GM12878 (cell line): ENCODE results near the gene ESPL1. TPM values are rescaled to one million over a fixed set of nuclear protein-coding genes. Genes with fewer than 3 reads are reported as not detected.

Source experiments
- ATAC-seq: fragments of 200-7000 bp; cut with Tn5 transposase; 3 replicates; pipeline ENCODE4 v1.9.1; 2020; ENCODE audit warnings: mild to moderate bottlenecking, moderate library complexity
- BruUV-seq: library from RNA; stranded (reverse); fragments of 400-500 nt; replicated peaks from 2 replicates; lab custom pipeline; 2021; lab: Mats Ljungman, UMichigan
- CTCF ChIA-PET: fragments of 300-600 bp; sonication (Branson Sonifier 250); formaldehyde crosslinking; extraction: SDS; loops from one replicate; lab custom pipeline; 2021; ENCODE audit warnings: inconsistent platforms; lab: Yijun Ruan, JAX
- POLR2A ChIA-PET: fragments of 350-600 bp; formaldehyde crosslinking; extraction: SDS; loops from one replicate; lab custom pipeline; 2021; ENCODE audit warnings: inconsistent platforms; lab: Charles Lee
- RAD21 ChIA-PET: fragments of 300-600 bp; sonication (Branson Sonifier 250); formaldehyde crosslinking; loops from one replicate; lab custom pipeline; 2023; ENCODE audit warnings: antibody characterized with exemption; ENCODE audit not compliant: unreplicated experiment; lab: Charles Lee
- SMC1A ChIA-PET: fragments of 300-600 bp; sonication (Branson Sonifier 250); formaldehyde crosslinking; loops from one replicate; lab custom pipeline; 2023; ENCODE audit not compliant: unreplicated experiment, uncharacterized antibody; lab: Charles Lee
- DNase-seq: peaks from one replicate; pipeline ENCODE4 v3.0.0-alpha.2; 2011; ENCODE audit warnings: low read depth, low spot score
- FAIRE-seq: peaks from 3 replicates; lab custom pipeline; 2011; peaks lifted over from hg19 to GRCh38; lab: Jason Lieb, UNC
- H2AFZ ChIP-seq: 2 replicates; pipeline ENCODE4 v1.6.0; 2011; ENCODE audit warnings: low read depth, low read length, control low read depth; ENCODE audit not compliant: control insufficient read depth
- H3K27ac ChIP-seq: 2 replicates; pipeline ENCODE4 v1.5.1; 2011; ENCODE audit warnings: control low read depth; ENCODE audit not compliant: control insufficient read depth, insufficient read depth
- H3K27me3 ChIP-seq, 2 experiments: replicated peaks in 1 of 2; 2 replicates each; pipeline versions ENCODE4 v1.6.0 to v1.6.1; 2011; ENCODE audit warnings: low read length in 1 of 2; ENCODE audit not compliant: control insufficient read depth in 2 of 2, insufficient read depth in 2 of 2
- H3K36me3 ChIP-seq, 2 experiments: 2 replicates each; pipeline ENCODE4 v1.5.1; 2011; ENCODE audit warnings: low read length in 1 of 2; ENCODE audit not compliant: control insufficient read depth in 2 of 2, insufficient read depth in 2 of 2
- H3K4me1 ChIP-seq: 2 replicates; pipeline ENCODE4 v1.6.1; 2011; ENCODE audit warnings: mild to moderate bottlenecking, low read length, moderate library complexity, mixed read lengths; ENCODE audit not compliant: control insufficient read depth, insufficient read depth
- H3K4me2 ChIP-seq: 2 replicates; pipeline ENCODE4 v1.6.0; 2011; ENCODE audit warnings: control low read depth; ENCODE audit not compliant: control insufficient read depth, insufficient read depth
- H3K4me3 ChIP-seq: fragments of 200-600 bp; sonication (generic); 2 replicates; pipeline ENCODE4 v1.5.1; 2016
- H3K79me2 ChIP-seq: 2 replicates; pipeline ENCODE4 v1.6.0; 2011; ENCODE audit warnings: low read length; ENCODE audit not compliant: control insufficient read depth, insufficient read depth
- H3K9ac ChIP-seq: 2 replicates; pipeline ENCODE4 v1.8.0; 2011; ENCODE audit warnings: low read length, control low read depth, mixed read lengths; ENCODE audit not compliant: control insufficient read depth, insufficient read depth
- H3K9me3 ChIP-seq: replicated peaks from 3 replicates; pipeline ENCODE4 v1.5.1; 2011; ENCODE audit warnings: mild to moderate bottlenecking, low read length; ENCODE audit not compliant: control insufficient read depth, insufficient read depth
- H4K20me1 ChIP-seq: 2 replicates; pipeline ENCODE4 v1.6.0; 2011; ENCODE audit not compliant: control insufficient read depth, insufficient read depth
- BCL3 ChIP-seq: IDR thresholded peaks from 2 replicates; pipeline ENCODE4 v1.6.1; 2011; ENCODE audit warnings: borderline replicate concordance, low read depth, mild to moderate bottlenecking, moderate library complexity, low read length; ENCODE audit not compliant: insufficient read depth, poor library complexity, severe bottlenecking
- BHLHE40 ChIP-seq, 2 experiments: fragments of 450-650 bp in 1 of 2; IDR thresholded peaks; 2 replicates each; pipeline ENCODE4 v1.6.1; 2011 to 2017; ENCODE audit warnings: low read depth in 2 of 2, borderline replicate concordance in 1 of 2, improper control_type of control experiment in 1 of 2, low read length in 1 of 2, mild to moderate bottlenecking in 1 of 2
- E4F1 ChIP-seq: fragments of 450-650 bp; IDR thresholded peaks from 2 replicates; pipeline ENCODE4 v1.6.1; 2018; ENCODE audit warnings: borderline replicate concordance, mild to moderate bottlenecking; ENCODE audit not compliant: partially characterized antibody
- HDGF ChIP-seq: fragments of 450-650 bp; IDR thresholded peaks from 2 replicates; pipeline ENCODE4 v1.6.1; 2016; ENCODE audit warnings: antibody characterized with exemption
- IRF3 ChIP-seq: fragments of 450-650 bp; IDR thresholded peaks from 2 replicates; pipeline ENCODE4 v1.6.1; 2014; ENCODE audit warnings: mild to moderate bottlenecking
- MEF2B ChIP-seq: fragments of 450-650 bp; IDR thresholded peaks from 2 replicates; pipeline ENCODE4 v1.6.1; 2018; ENCODE audit warnings: mild to moderate bottlenecking, moderate library complexity; ENCODE audit not compliant: partially characterized antibody, poor library complexity, severe bottlenecking
- MTA2 ChIP-seq: fragments of 450-650 bp; IDR thresholded peaks from 2 replicates; pipeline ENCODE4 v1.6.1; 2016; ENCODE audit warnings: low read depth, mild to moderate bottlenecking, moderate library complexity
- NR2C2 ChIP-seq: IDR thresholded peaks from 2 replicates; pipeline ENCODE4 v1.6.1; 2011; ENCODE audit warnings: borderline replicate concordance, low read depth; ENCODE audit not compliant: control insufficient read depth, insufficient read length
- PAX8 ChIP-seq: fragments of 450-650 bp; IDR thresholded peaks from 2 replicates; pipeline ENCODE4 v1.6.1; 2017; ENCODE audit warnings: mild to moderate bottlenecking, moderate library complexity
- RUNX3 ChIP-seq: IDR thresholded peaks from 2 replicates; pipeline ENCODE4 v1.6.1; 2012; ENCODE audit warnings: low read length, inconsistent platforms
- SKIL ChIP-seq: fragments of 450-650 bp; IDR thresholded peaks from 2 replicates; pipeline ENCODE4 v1.6.1; 2017; ENCODE audit warnings: mild to moderate bottlenecking, low read depth, inconsistent platforms; ENCODE audit not compliant: poor library complexity, severe bottlenecking
- TAF1 ChIP-seq: IDR thresholded peaks from 2 replicates; pipeline ENCODE4 v1.6.1; 2011; ENCODE audit warnings: mild to moderate bottlenecking, low read depth, low read length, borderline replicate concordance
- TCF12 ChIP-seq: IDR thresholded peaks from 2 replicates; pipeline ENCODE4 v1.6.1; 2011; ENCODE audit warnings: low read depth, mild to moderate bottlenecking, low read length
- WRNIP1 ChIP-seq: IDR thresholded peaks from 2 replicates; pipeline ENCODE4 v1.6.1; 2011; ENCODE audit warnings: low read depth, low read length, improper control_type of control experiment, borderline replicate concordance
- WGBS: methylation state at CpG from one replicate; pipeline ENCODE4 v1.1.6; 2016; ENCODE audit warnings: low lambda C conversion rate; ENCODE audit not compliant: insufficient replicate concordance, insufficient coverage; ENCODE audit errors: missing lambda C conversion rate; 5-methylcytosine and 5-hydroxymethylcytosine counted together
- in situ Hi-C: fragments of 300-500 bp; cut with MboI; formaldehyde crosslinking; loops from 9 replicates; pipeline ENCODE4 v1.14.3; 2018; ENCODE audit warnings: mixed read lengths
- intact Hi-C: fragments of 100-400 bp; cut with micrococcal nuclease; formaldehyde crosslinking; loops from one replicate; pipeline ENCODE4 v1.14.2; 2022; ENCODE audit not compliant: unreplicated experiment
- polyA plus RNA-seq, 11 experiments: library from polyadenylated mRNA; depleted of rRNA in 4 of 11; unstranded in 6 of 11; stranded (reverse) in 5 of 11; fragments of >200 nt; fragmentation: Nextera tagmentation in 4 of 11; fragmentation: Illumina TruSeq in 1 of 11; extraction: Ambion mirVana in 4 of 11; extraction: Trizol in 1 of 11; gene quantifications; 1 replicate in 1 of 11; 2 replicates in 10 of 11; pipeline versions ENCODE4 v1.2.1 to v1.2.3, GENCODE V29; 2011 to 2016; ENCODE audit warnings: inconsistent platforms in 2 of 11, missing spikeins in 2 of 11, low read depth in 1 of 11
- total RNA-seq, 4 experiments: library from RNA; depleted of rRNA in 3 of 4; stranded (reverse); fragments of >200 nt in 3 of 4; fragmentation: Illumina TruSeq in 1 of 4; extraction: Trizol in 1 of 4; gene quantifications; 2 replicates each; pipeline versions ENCODE4 v1.2.1 to v1.2.3, GENCODE V29; 2013 to 2021

Gene ESPL1
- total and polyA plus RNA-seq, 10 of the 15 experiments (the other 5 are each of a cell fraction or from before 2014, with no cell fraction given) = 2.1 to 61.9 (median 21.2) TPM

- in situ Hi-C loops (no loop called here), intact Hi-C loops (no loop called here)
- H3K79me2 ChIP-seq = no peaks in the 10 kb centered on the region
- 27% methylated on average over 10 of the region's 12 CpGs for WGBS
- BruUV-seq = no TSS peak
- no peak overlapping the region for H3K9ac ChIP-seq
- RAD21 ChIA-PET = interaction anchor here (1.5 kb wide), 1 partner anchor 9 kb away, joined by 4 read pairs; no protein-coding TSS in a partner anchor
- POLR2A ChIA-PET = interaction anchor here (0.6 kb wide), 1 partner anchor 382 kb away, joined by 5 read pairs; no protein-coding TSS in a partner anchor
- no peak for FAIRE-seq
- H4K20me1 ChIP-seq = no peaks in the 10 kb centered on the region
- no peak overlapping the region for H3K27ac ChIP-seq
- no peak overlapping the region for H3K4me2 ChIP-seq
- no peaks in the 10 kb centered on the region for H3K9me3 ChIP-seq
- peaks cover 0 to 6% of the 10 kb centered on the region in 2 experiments; a peak in 2 of 4 replicates for H3K27me3 ChIP-seq
- H2AFZ ChIP-seq = no peak overlapping the region
- CTCF ChIA-PET = interaction anchor here (1.2 kb wide), 1 partner anchor 20 kb away, joined by 5 read pairs; no protein-coding TSS in a partner anchor
- no peak for ATAC-seq
- H3K36me3 ChIP-seq = no peaks in the 10 kb centered on the region
- SMC1A ChIA-PET = no interaction called here
- no peak for DNase-seq
- no peak overlapping the region for H3K4me3 ChIP-seq
- peaks cover 22% of the 10 kb centered on the region for H3K4me1 ChIP-seq
- TF ChIP-seq SKIL (no peak), WRNIP1 (no peak), NR2C2 (no peak), MEF2B (no peak), TAF1 (no peak), BCL3 (no peak), HDGF (no peak), E4F1 (no peak), RUNX3 (no peak), BHLHE40 (IDR thresholded peaks at IDR 0.05; ENCODE audit: borderline replicate concordance in 1 of 2, low read depth in 2 of 2, low read length in 1 of 2) (no peak), TCF12 (no peak), IRF3 (no peak), PAX8 (no peak), MTA2 (no peak)
These were observed 33.7 kb upstream of the ESPL1 start for GRCh38 chr12:53234271-53234914.
